CD4-positive, alpha-beta memory T cell (primary cell): ENCODE results near the gene TNFSF4. TPM values are rescaled to one million over a fixed set of nuclear protein-coding genes. Genes with fewer than 3 reads are reported as not detected.

Experiments
- CTCF ChIA-PET: fragments of 350-600 bp; sonication (Branson Sonifier 250); formaldehyde crosslinking; loops from one replicate; lab custom pipeline; 2021; ENCODE audit warnings: inconsistent platforms; ENCODE audit not compliant: partially characterized antibody; lab: Charles Lee
- POLR2A ChIA-PET: fragments of 350-600 bp; sonication (Branson Sonifier 250); formaldehyde crosslinking; loops from one replicate; lab custom pipeline; 2021; ENCODE audit not compliant: partially characterized antibody; lab: Charles Lee
- DNase-seq, 5 donors: peaks; one replicate each; pipeline versions ENCODE4 v3.0.0 to v3.0.0-alpha.2; 2020 to 2022; ENCODE audit warnings: mixed read lengths in 1 of 5
- H3K27ac ChIP-seq: one replicate; pipeline ENCODE4 v1.7.0; 2013; ENCODE audit warnings: low read depth, low read length
- H3K27me3 ChIP-seq: 2 replicates; pipeline ENCODE4 v1.7.0; 2013; ENCODE audit warnings: mild to moderate bottlenecking, low read length, moderate library complexity; ENCODE audit not compliant: insufficient read depth
- H3K36me3 ChIP-seq: 2 replicates; pipeline ENCODE4 v1.7.0; 2013; ENCODE audit warnings: mild to moderate bottlenecking, low read length, moderate library complexity; ENCODE audit not compliant: insufficient read depth
- H3K4me1 ChIP-seq: 2 replicates; pipeline ENCODE4 v1.7.0; 2013; ENCODE audit warnings: mild to moderate bottlenecking, low read length, moderate library complexity; ENCODE audit not compliant: insufficient read depth
- H3K4me3 ChIP-seq, 2 donors: one replicate each; pipeline ENCODE4 v1.7.0; 2013; ENCODE audit warnings: low read length in 2 of 2, mild to moderate bottlenecking in 1 of 2
- H3K9me3 ChIP-seq, 2 donors: one replicate each; pipeline ENCODE4 v1.7.0; 2013; ENCODE audit warnings: low read length in 2 of 2, control low read depth in 1 of 2; ENCODE audit not compliant: control insufficient read depth in 1 of 2
- H3K27ac Mint-ChIP-seq, 7 donors: one replicate each; pipeline ENCODE4 v1.8.0; 2020 to 2021; ENCODE audit warnings: mixed read lengths in 7 of 7, mild to moderate bottlenecking in 6 of 7, inconsistent platforms in 3 of 7, moderate library complexity in 3 of 7
- H3K27me3 Mint-ChIP-seq, 2 donors: one replicate each; pipeline ENCODE4 v1.8.0; 2020 to 2021; ENCODE audit warnings: mixed read lengths in 2 of 2
- H3K36me3 Mint-ChIP-seq, 2 donors: one replicate each; pipeline ENCODE4 v1.8.0; 2020 to 2021; ENCODE audit warnings: mixed read lengths in 2 of 2, inconsistent platforms in 1 of 2, mild to moderate bottlenecking in 1 of 2
- H3K4me1 Mint-ChIP-seq, 4 donors: one replicate each; pipeline ENCODE4 v1.8.0; 2020 to 2021; ENCODE audit warnings: mixed read lengths in 4 of 4, mild to moderate bottlenecking in 1 of 4
- H3K4me3 Mint-ChIP-seq, 8 donors: one replicate each; pipeline ENCODE4 v1.8.0; 2020 to 2021; ENCODE audit warnings: mixed read lengths in 8 of 8, mild to moderate bottlenecking in 7 of 8, moderate library complexity in 6 of 8, inconsistent platforms in 3 of 8
- H3K9me3 Mint-ChIP-seq, 8 donors: one replicate each; pipeline ENCODE4 v1.8.0; 2020 to 2021; ENCODE audit warnings: mixed read lengths in 8 of 8, mild to moderate bottlenecking in 5 of 8, inconsistent platforms in 3 of 8, moderate library complexity in 1 of 8
- intact Hi-C: fragments of 100-400 bp; cut with micrococcal nuclease; formaldehyde crosslinking; loops from one replicate; pipeline ENCODE4 v1.15.1; 2023
- polyA plus RNA-seq, 2 donors: library from polyadenylated mRNA; unstranded; fragments of 300-500 nt; fragmentation: Illumina TruSeq; gene quantifications; one replicate each; pipeline ENCODE4 v1.2.3, GENCODE V29; 2021
- total RNA-seq, 2 experiments: library from RNA; stranded (reverse); gene quantifications; one replicate each; pipeline ENCODE4 v1.2.3, GENCODE V29; 2021

The TNFSF4 gene
- total and polyA plus RNA-seq, 4 experiments from 2014 or later: 0.18 to 3.9 (median 2.4) TPM

DNA sequence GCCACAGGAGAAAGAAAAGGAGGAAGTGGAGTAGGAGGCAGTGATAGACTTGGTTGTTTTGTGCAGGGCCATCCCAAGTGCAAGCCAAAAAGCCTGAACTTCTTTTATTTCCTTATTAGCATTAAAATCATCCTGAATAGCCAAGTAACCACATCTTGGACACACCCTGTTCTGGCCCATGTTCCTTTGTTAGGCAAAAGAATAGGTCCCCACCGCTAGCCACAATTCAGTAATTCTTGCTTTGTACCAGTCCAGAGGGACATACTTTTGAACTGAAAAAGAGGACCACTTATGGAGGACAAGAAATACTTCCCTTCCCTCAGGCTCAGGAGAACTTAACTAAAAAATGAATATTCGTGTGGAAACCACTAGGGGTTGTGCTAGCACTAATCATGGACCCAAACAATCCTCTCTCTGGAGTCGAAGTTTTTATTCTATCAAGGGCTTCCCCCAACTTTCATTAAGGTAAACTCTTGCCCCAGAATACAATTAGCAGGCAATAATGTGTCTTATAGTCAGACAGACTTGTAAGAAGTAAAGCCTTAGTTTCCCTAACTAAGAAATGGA is 19.4 kb downstream of the TNFSF4 start:
- Histone ChIP-seq H3K27ac (no peak overlapping the region), H3K4me1 (no peaks in the 10 kb centered on the region), H3K36me3 (no peaks in the 10 kb centered on the region), H3K9me3 (no peaks in the 10 kb centered on the region), H3K4me3 (no peak overlapping the region), H3K27me3 (no peaks in the 10 kb centered on the region)
- ChIA-PET CTCF (no interaction called here), POLR2A (no interaction called here)
- H3K4me1 Mint-ChIP-seq: no peaks in the 10 kb centered on the region
- no peak overlapping the region for H3K27ac Mint-ChIP-seq
- no peak for DNase-seq
- H3K4me3 Mint-ChIP-seq: no peak overlapping the region
- intact Hi-C loops: no loop called here
- H3K36me3 Mint-ChIP-seq: peaks cover 10 to 13% of the 10 kb centered on the region in 2 donors
- no peaks in the 10 kb centered on the region for H3K9me3 Mint-ChIP-seq
- H3K27me3 Mint-ChIP-seq: no peaks in the 10 kb centered on the region

DNA sequence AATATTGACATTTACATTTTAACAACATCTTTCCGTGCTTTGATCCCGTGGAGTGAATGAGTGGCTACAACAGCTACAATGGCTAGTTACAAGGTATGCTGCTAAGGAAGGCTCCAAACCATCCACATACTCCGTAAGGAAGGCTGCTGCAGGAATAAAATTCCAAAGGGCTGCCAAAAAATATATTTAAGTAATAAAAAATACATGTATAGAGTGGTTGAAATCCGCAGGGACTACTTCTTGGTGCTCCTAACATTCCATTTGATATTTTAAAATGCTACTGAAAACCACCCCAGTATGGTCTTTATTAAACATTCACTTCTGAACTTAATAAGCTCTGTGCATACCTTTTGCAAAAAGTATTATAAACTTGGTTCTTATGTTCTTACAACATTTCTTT is 25.3 kb downstream of the TNFSF4 start:
- ChIA-PET POLR2A (no interaction called here), CTCF (no interaction called here)
- H3K27me3 Mint-ChIP-seq: no peaks in the 10 kb centered on the region
- no peak overlapping the region for H3K4me3 Mint-ChIP-seq
- peaks cover 5 to 12% of the 10 kb centered on the region in 2 donors for H3K36me3 Mint-ChIP-seq
- no peaks in the 10 kb centered on the region for H3K4me1 ChIP-seq
- H3K27ac ChIP-seq: no peak overlapping the region
- H3K27me3 ChIP-seq: no peaks in the 10 kb centered on the region
- intact Hi-C loops: no loop called here
- H3K9me3 ChIP-seq: no peaks in the 10 kb centered on the region
- H3K36me3 ChIP-seq: no peaks in the 10 kb centered on the region
- H3K4me3 ChIP-seq: no peak overlapping the region
- H3K9me3 Mint-ChIP-seq: peaks cover 0 to 12% (median 3%) of the 10 kb centered on the region in 8 donors
- no peak overlapping the region for H3K27ac Mint-ChIP-seq
- no peak for DNase-seq
- H3K4me1 Mint-ChIP-seq: no peaks in the 10 kb centered on the region

DNA sequence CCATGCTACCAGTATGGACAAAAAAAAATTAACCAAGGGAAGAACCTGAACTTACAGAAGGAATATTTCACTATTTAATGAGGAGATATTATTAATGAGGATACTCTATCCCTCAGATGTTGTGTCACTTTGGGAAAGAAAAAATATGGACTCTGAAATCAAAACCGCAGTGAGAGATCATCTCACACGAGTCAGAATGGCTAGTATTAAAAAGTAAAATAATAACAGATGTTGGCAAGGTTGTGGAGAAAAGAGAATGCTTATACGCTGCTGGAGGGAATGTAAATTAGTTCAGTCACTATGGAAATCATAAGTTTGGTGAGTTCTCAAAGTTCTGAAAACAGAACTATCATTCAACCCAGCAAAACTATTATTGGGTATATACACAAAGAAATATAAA is 30.9 kb downstream of the TNFSF4 start:
- no peak overlapping the region for H3K27ac ChIP-seq
- H3K4me1 ChIP-seq: no peaks in the 10 kb centered on the region
- Mint-ChIP-seq H3K36me3 (peaks cover 11 to 27% of the 10 kb centered on the region in 2 donors), H3K27ac (no peak overlapping the region), H3K9me3 (peaks cover 0 to 64% (median 39%) of the 10 kb centered on the region in 8 donors), H3K27me3 (no peaks in the 10 kb centered on the region), H3K4me1 (no peaks in the 10 kb centered on the region), H3K4me3 (no peak overlapping the region)
- intact Hi-C loops: no loop called here
- CTCF ChIA-PET: no interaction called here
- POLR2A ChIA-PET: no interaction called here
- no peaks in the 10 kb centered on the region for H3K36me3 ChIP-seq
- H3K4me3 ChIP-seq: no peak overlapping the region
- no peaks in the 10 kb centered on the region for H3K27me3 ChIP-seq
- DNase-seq: no peak
- H3K9me3 ChIP-seq: peaks cover 0 to 7% of the 10 kb centered on the region in 2 donors

DNA sequence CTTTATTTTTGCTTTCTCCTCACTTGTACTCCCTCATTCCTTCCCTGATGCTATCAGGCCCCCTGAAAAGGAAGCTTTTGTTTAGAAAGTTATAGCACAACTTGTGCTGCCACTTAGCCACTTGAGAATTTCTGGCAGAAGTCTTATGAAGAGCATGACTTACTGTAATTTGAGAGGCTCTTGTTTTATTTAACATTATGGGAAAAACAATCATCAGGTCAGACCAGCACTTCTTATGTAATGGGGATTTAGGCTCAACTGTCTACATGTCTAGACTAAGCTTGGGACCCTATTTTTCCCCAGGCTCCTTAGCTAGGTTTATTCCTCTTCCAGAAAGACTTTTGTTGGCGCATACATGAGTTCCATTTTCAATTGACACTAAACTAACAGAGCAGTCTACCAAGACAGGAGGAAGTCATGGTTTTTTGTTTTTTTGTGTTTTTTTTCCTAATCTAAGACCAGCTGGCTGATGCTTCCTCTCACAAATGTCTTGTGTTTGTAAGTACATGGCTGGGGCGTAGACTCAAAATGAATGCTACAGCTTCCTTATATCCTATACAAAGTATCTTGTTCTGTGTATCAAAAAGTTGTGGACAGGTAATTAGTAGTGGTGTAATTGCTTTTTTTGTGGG is 31.5 kb downstream of the TNFSF4 start:
- H3K4me3 Mint-ChIP-seq: no peak overlapping the region
- no peak overlapping the region for H3K27ac ChIP-seq

DNA sequence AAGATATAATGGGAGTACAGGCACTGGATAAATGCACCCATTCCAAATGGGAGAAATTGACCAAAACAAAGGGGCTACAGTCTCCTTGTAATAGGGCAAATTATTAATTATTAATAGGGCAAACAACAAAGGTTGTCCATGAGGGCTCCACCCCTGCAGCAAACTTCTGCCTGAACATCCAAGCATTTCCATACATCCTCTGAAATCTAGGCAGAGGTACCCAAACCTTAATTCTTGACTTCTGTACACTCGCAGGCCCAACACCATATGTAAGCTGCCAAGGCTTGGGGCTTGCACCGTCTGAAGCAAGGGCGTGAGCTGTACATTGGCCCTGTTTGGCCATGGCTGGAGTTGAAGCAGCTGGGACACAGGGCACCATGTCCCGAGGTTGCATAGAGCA is 33.7 kb downstream of the TNFSF4 start:
- H3K4me1 ChIP-seq: no peaks in the 10 kb centered on the region
- no peaks in the 10 kb centered on the region for H3K27me3 ChIP-seq
- intact Hi-C loops: no loop called here
- H3K9me3 ChIP-seq: peaks cover 0 to 7% of the 10 kb centered on the region in 2 donors
- no peaks in the 10 kb centered on the region for H3K4me1 Mint-ChIP-seq
- H3K27me3 Mint-ChIP-seq: peaks cover 0 to 2% of the 10 kb centered on the region in 2 donors
- H3K9me3 Mint-ChIP-seq: peaks cover 0 to 73% (median 48%) of the 10 kb centered on the region in 8 donors
- CTCF ChIA-PET: no interaction called here
- no peak overlapping the region for H3K4me3 Mint-ChIP-seq
- no peaks in the 10 kb centered on the region for H3K36me3 ChIP-seq
- no peak overlapping the region for H3K4me3 ChIP-seq
- POLR2A ChIA-PET: no interaction called here
- peaks cover 18 to 30% of the 10 kb centered on the region in 2 donors for H3K36me3 Mint-ChIP-seq
- H3K27ac Mint-ChIP-seq: no peak overlapping the region
- no peak for DNase-seq
- no peak overlapping the region for H3K27ac ChIP-seq

More for the DNA sequence above, 31.5 kb downstream of the TNFSF4 start:
- Mint-ChIP-seq H3K4me1 (no peaks in the 10 kb centered on the region), H3K9me3 (peaks cover 0 to 70% (median 45%) of the 10 kb centered on the region in 8 donors), H3K27me3 (peaks cover 0 to 2% of the 10 kb centered on the region in 2 donors), H3K36me3 (peaks cover 16 to 33% of the 10 kb centered on the region in 2 donors), H3K27ac (no peak overlapping the region)
- Histone ChIP-seq H3K27me3 (no peaks in the 10 kb centered on the region), H3K9me3 (peaks cover 0 to 7% of the 10 kb centered on the region in 2 donors), H3K4me1 (no peaks in the 10 kb centered on the region), H3K4me3 (no peak overlapping the region), H3K36me3 (no peaks in the 10 kb centered on the region)
- DNase-seq: no peak
- ChIA-PET CTCF (interaction anchor here (1.6 kb wide), 1 partner anchor 26 kb away, joined by 3 read pairs; no protein-coding TSS in a partner anchor), POLR2A (no interaction called here)
- intact Hi-C loops: no loop called here

DNA sequence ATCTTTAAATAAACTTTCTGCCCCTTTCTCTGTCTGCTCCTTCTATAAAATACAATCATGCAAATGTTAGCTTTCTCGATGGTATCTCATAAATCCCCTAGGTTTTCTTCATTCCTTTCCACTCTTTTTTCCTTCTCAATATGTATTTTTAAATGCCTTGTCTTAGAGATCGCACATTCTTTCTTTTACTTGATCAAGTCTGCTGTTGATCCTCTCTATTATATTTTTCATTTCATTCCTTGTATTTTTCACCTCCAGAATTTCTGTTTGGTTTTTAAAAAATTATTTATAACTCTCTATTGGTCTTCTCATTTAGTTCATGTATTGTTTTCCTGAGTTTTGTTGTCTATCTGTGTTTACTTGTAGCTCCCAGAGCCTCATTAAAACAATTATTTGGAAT is 36.0 kb downstream of the TNFSF4 start:
- Mint-ChIP-seq H3K36me3 (peaks cover 18 to 27% of the 10 kb centered on the region in 2 donors), H3K27me3 (peaks cover 0 to 2% of the 10 kb centered on the region in 2 donors), H3K27ac (no peak overlapping the region), H3K4me1 (no peaks in the 10 kb centered on the region), H3K4me3 (no peak overlapping the region), H3K9me3 (peaks cover 0 to 60% (median 43%) of the 10 kb centered on the region in 8 donors)
- Histone ChIP-seq H3K9me3 (peaks cover 0 to 7% of the 10 kb centered on the region in 2 donors), H3K4me3 (no peak overlapping the region), H3K36me3 (no peaks in the 10 kb centered on the region), H3K27me3 (no peaks in the 10 kb centered on the region), H3K27ac (no peak overlapping the region), H3K4me1 (no peaks in the 10 kb centered on the region)
- intact Hi-C loops: no loop called here
- ChIA-PET POLR2A (no interaction called here), CTCF (interaction anchor here (0.6 kb wide), 1 partner anchor 1572 kb away, joined by 4 read pairs; no protein-coding TSS in a partner anchor)
- DNase-seq: no peak

DNA sequence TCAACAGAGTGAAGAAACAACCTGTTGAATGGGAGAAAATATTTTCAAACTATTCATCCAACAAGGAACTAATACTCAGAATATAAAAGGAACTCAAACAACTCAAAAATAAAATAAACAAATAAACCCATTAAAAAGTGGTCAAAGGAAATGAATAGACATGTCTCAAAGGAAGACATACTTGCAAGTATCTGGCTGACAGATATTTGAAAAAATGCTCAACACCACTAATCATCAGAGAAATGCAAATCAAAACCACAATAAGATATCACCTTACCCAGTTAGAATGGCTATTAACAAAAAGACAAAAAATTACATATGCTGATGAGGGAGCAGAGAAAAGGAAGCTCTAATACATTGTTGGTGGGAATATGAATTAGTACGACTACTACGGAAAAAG is 38.2 kb downstream of the TNFSF4 start:
- no peak overlapping the region for H3K27ac ChIP-seq
- no peak for DNase-seq
- CTCF ChIA-PET: no interaction called here
- Mint-ChIP-seq H3K4me1 (no peaks in the 10 kb centered on the region), H3K36me3 (peaks cover 13 to 22% of the 10 kb centered on the region in 2 donors), H3K27me3 (peaks cover 0 to 2% of the 10 kb centered on the region in 2 donors), H3K27ac (no peak overlapping the region), H3K4me3 (no peak overlapping the region), H3K9me3 (peaks cover 0 to 40% (median 31%) of the 10 kb centered on the region in 8 donors)
- H3K4me1 ChIP-seq: no peaks in the 10 kb centered on the region
- H3K4me3 ChIP-seq: no peak overlapping the region
- H3K9me3 ChIP-seq: peaks cover 0 to 6% of the 10 kb centered on the region in 2 donors
- POLR2A ChIA-PET: no interaction called here
- H3K36me3 ChIP-seq: no peaks in the 10 kb centered on the region
- intact Hi-C loops: no loop called here
- no peaks in the 10 kb centered on the region for H3K27me3 ChIP-seq
